Right atrium auricular region (tissue), 2 donors: ENCODE results near the gene CDCA5. TPM values are rescaled to one million over a fixed set of nuclear protein-coding genes. Genes with fewer than 3 reads are reported as not detected.

Source experiments
- DNase-seq: peaks from one replicate; pipeline ENCODE4 v3.0.0-alpha.2; 2019; ENCODE audit warnings: low spot score
- H3K27ac ChIP-seq, 2 donors: fragments of 200-600 bp; sonication (generic); 1 replicate in 1 of 2; 2 replicates in 1 of 2; pipeline ENCODE4 v1.5.1; 2016 to 2019
- H3K27me3 ChIP-seq, 2 donors: fragments of 200-600 bp; sonication (generic); one replicate each; pipeline versions ENCODE4 v1.5.1 to v1.6.0; 2017 to 2019
- H3K36me3 ChIP-seq: fragments of 200-600 bp; sonication (generic); one replicate; pipeline ENCODE4 v1.5.1; 2016
- H3K4me1 ChIP-seq, 2 donors: fragments of 200-600 bp; sonication (generic); one replicate each; pipeline versions ENCODE4 v1.5.1 to v1.6.0; 2017 to 2019
- H3K4me3 ChIP-seq, 2 donors: fragments of 200-600 bp; sonication (generic); 1 replicate in 1 of 2; 2 replicates in 1 of 2; pipeline ENCODE4 v1.5.1; 2017 to 2019; ENCODE audit warnings: mild to moderate bottlenecking in 1 of 2, moderate library complexity in 1 of 2
- H3K9me3 ChIP-seq, 2 donors: fragments of 200-600 bp; sonication (generic); one replicate each; pipeline ENCODE4 v1.5.1; 2019
- CTCF ChIP-seq, 2 donors: fragments of 200-600 bp; sonication (generic); IDR thresholded peaks; one replicate each; pipeline ENCODE4 v1.5.1; 2019; ENCODE audit warnings: antibody characterized with exemption in 2 of 2
- total RNA-seq, 2 donors: library from RNA; depleted of rRNA; stranded (reverse); fragments of >200 nt; gene quantifications; one replicate each; pipeline ENCODE4 v1.1.0, GENCODE V29; 2016

CDCA5 gene
- total RNA-seq, 2 donors from 2014 or later = 0.16 to 0.52 TPM

DNA sequence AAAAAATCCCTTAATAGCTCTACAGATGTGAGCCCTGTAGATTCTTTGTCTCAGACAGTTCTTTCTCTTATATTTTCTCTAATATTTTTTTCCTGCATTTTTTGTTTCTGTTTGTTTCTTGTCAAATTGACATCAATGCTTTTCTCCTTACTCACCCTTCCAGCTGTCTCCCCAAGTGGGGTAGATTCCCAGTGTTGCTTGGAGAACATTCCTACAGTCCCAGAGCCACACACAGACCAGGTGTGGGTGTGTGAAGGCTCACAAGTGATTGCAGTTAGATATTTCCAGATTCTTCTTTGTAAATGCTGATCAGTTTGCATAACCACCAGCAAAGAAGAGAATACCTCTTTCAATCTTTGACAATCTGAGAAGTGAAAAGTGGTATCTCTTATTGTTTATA is 19.6 kb upstream of the CDCA5 start:
- Histone ChIP-seq H3K9me3 (no peaks in the 10 kb centered on the region), H3K36me3 (peaks cover 11% of the 10 kb centered on the region), H3K4me3 (no peak overlapping the region), H3K27ac (peak overlapping the region; percentile 72 to 83), H3K27me3 (no peaks in the 10 kb centered on the region), H3K4me1 (peaks cover 0 to 49% of the 10 kb centered on the region in 2 donors)
- no peak for DNase-seq
- no peak for TF ChIP-seq CTCF (IDR thresholded peaks at IDR 0.05)

GRCh38 chr11:65102142-65103095 is 18.6 kb upstream of the CDCA5 start:
- Histone ChIP-seq H3K27ac (peak overlapping the region; percentile 72 to 83), H3K4me1 (peaks cover 0 to 52% of the 10 kb centered on the region in 2 donors), H3K27me3 (no peaks in the 10 kb centered on the region), H3K9me3 (no peaks in the 10 kb centered on the region), H3K4me3 (no peak overlapping the region), H3K36me3 (peaks cover under 1% of the 10 kb centered on the region)
- no peak for TF ChIP-seq CTCF (IDR thresholded peaks at IDR 0.05)
- no peak for DNase-seq

DNA sequence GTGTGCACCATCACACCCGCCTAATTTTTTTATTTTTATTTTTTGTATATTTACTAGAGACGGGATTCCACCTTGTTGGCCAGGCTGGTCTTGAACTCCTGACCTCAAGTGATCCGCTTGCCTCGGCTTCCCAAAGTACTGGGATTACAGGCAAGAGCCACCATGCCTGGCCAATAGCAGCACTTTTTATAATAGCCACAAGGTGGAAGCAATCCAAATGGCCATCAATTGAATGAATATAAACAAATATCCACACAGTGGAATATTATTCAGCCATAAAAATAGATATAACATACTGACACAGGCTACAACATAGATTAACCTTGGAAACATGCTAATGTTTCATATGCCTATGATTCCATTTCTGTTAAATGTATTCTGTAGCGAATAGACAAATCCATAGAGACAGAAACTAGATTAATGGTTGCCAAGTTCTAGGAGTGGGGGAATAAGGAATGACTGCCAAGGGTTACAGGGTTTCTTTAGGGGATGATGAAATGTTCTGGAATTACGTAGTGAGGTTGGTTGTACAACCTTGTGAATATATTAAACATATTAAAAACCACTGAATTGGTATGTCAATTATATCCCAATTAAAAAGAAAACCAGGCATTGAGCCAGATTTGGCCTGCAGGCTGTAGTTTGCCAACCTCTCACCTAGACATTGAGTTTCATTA is 17.0 kb upstream of the CDCA5 start:
- Histone ChIP-seq H3K4me1 (peaks cover 0 to 61% of the 10 kb centered on the region in 2 donors), H3K27ac (peak overlapping the region in 1 of 2 donors; percentile 83), H3K27me3 (no peaks in the 10 kb centered on the region), H3K4me3 (no peak overlapping the region), H3K36me3 (no peaks in the 10 kb centered on the region), H3K9me3 (no peaks in the 10 kb centered on the region)
- DNase-seq = no peak
- TF ChIP-seq CTCF (IDR thresholded peaks at IDR 0.05) = no peak

DNA sequence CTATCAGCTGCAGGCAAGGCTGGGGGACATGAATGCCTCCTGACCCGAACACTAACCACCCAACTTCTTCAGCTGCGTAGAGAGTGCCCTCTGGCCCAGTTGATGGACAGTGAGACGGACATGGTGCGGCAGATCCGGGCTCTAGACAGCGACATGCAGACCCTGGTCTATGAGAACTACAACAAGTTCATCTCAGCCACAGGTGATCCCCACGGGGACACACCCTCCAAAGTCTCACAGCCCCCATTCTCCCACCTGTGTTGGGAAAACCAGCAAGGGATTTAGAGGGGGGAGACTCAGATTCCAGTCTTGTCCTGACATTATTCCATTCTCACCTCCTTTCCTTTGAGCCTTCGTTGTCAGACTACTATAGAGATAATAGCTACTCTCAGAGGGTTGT is 13.1 kb upstream of the CDCA5 start:
- Histone ChIP-seq H3K27ac (peak overlapping the region; percentile 92 to 96), H3K27me3 (no peaks in the 10 kb centered on the region), H3K36me3 (no peaks in the 10 kb centered on the region), H3K4me1 (peaks cover 0 to 28% of the 10 kb centered on the region in 2 donors), H3K4me3 (peak overlapping the region; percentile 86 to 91), H3K9me3 (no peaks in the 10 kb centered on the region)
- no peak for DNase-seq
- no peak for TF ChIP-seq CTCF (IDR thresholded peaks at IDR 0.05)

- TF ChIP-seq CTCF (IDR thresholded peaks at IDR 0.05) = no peak
- H3K27ac ChIP-seq = peak within 1 kb of the TSS; percentile 92 to 96
- peak; percentile 95 for DNase-seq
- H3K4me3 ChIP-seq = peak within 1 kb of the TSS; percentile 86 to 91
- no peaks in the 10 kb centered on the region for H3K27me3 ChIP-seq
- no peaks in the 10 kb centered on the region for H3K36me3 ChIP-seq
- peaks cover 0 to 20% of the 10 kb centered on the region in 2 donors for H3K4me1 ChIP-seq
- H3K9me3 ChIP-seq = no peaks in the 10 kb centered on the region
These were observed 12.3 kb upstream of the CDCA5 start, which contains the start of gene VPS51 for GRCh38 chr11:65095974-65096806. VPS51 (plus strand) TSS chr11:65096214; CDS start chr11:65096251, 37 bp downstream.
